Osteoblast (primary cell): ENCODE data around the gene ZNF383. TPM values are rescaled to one million over a fixed set of nuclear protein-coding genes. Genes with fewer than 3 reads are reported as not detected.
"Not testable (repeated sequence)": the region's sequence is repeated elsewhere in the genome, so short reads cannot be mapped to it uniquely, and the experiment has no call there.

Experiments used
- DNase-seq: peaks from one replicate; pipeline ENCODE4 v3.0.0; 2011; ENCODE audit warnings: low spot score, mixed read lengths; ENCODE audit not compliant: insufficient read length; ENCODE audit errors: missing footprints
- H2AFZ ChIP-seq: 2 replicates; pipeline ENCODE4 v1.6.0; 2011; ENCODE audit warnings: mild to moderate bottlenecking, low read length
- H3K27ac ChIP-seq: 2 replicates; pipeline ENCODE4 v1.5.1; 2011; ENCODE audit warnings: mild to moderate bottlenecking, low read depth, low read length, moderate library complexity
- H3K27me3 ChIP-seq: 2 replicates; pipeline ENCODE4 v1.6.0; 2012; ENCODE audit warnings: mild to moderate bottlenecking, control low read depth, inconsistent platforms, low read length, moderate library complexity; ENCODE audit not compliant: insufficient read depth
- H3K36me3 ChIP-seq: 2 replicates; pipeline ENCODE4 v1.5.1; 2011; ENCODE audit warnings: mild to moderate bottlenecking, low read length, control low read depth, moderate library complexity; ENCODE audit not compliant: insufficient read depth
- H3K4me1 ChIP-seq: 2 replicates; pipeline ENCODE4 v1.5.1; 2011; ENCODE audit warnings: mild to moderate bottlenecking, low read length, control low read depth, moderate library complexity; ENCODE audit not compliant: insufficient read depth
- H3K4me2 ChIP-seq: 2 replicates; pipeline ENCODE4 v1.6.0; 2011; ENCODE audit warnings: mild to moderate bottlenecking, low read length; ENCODE audit not compliant: insufficient read depth
- H3K4me3 ChIP-seq: fragments of 200-600 bp; sonication (generic); 3 replicates; pipeline ENCODE4 v1.5.1; 2012; ENCODE audit warnings: mild to moderate bottlenecking, low read length, inconsistent platforms; ENCODE audit not compliant: insufficient read depth
- H3K79me2 ChIP-seq: 2 replicates; pipeline ENCODE4 v1.6.0; 2012; ENCODE audit warnings: mild to moderate bottlenecking, low read length, control low read depth, inconsistent platforms; ENCODE audit not compliant: insufficient read depth
- H3K9me3 ChIP-seq: 2 replicates; pipeline ENCODE4 v1.5.1; 2011; ENCODE audit warnings: low read depth, low read length, control low read depth
- H4K20me1 ChIP-seq: 2 replicates; pipeline ENCODE4 v1.6.0; 2012; ENCODE audit warnings: mild to moderate bottlenecking, low read length, control low read depth; ENCODE audit not compliant: insufficient read depth
- CTCF ChIP-seq: IDR thresholded peaks from 2 replicates; pipeline ENCODE4 v1.5.1; 2011; ENCODE audit warnings: mild to moderate bottlenecking, low read depth, low read length, moderate library complexity; ENCODE audit errors: extremely low read depth
- total RNA-seq: library from RNA; depleted of rRNA; stranded (reverse); fragments of >200 nt; gene quantifications from 2 replicates; pipeline ENCODE4 v1.2.3, GENCODE V29; 2012

Gene ZNF383
- total RNA-seq, 1 donor = 10.1 TPM

GRCh38 chr19:37251308-37252229, 33.6 kb downstream of the ZNF383 start:
- H3K27ac ChIP-seq = peak overlapping the region; percentile 63
- H2AFZ ChIP-seq = peak overlapping the region; percentile 97
- TF ChIP-seq CTCF = no peak
- peak; percentile 98 for DNase-seq
- peak overlapping the region; percentile 89 for H3K4me2 ChIP-seq
- no peaks in the 10 kb centered on the region for H4K20me1 ChIP-seq
- peak overlapping the region; percentile 89 for H3K4me3 ChIP-seq
- peaks cover 5% of the 10 kb centered on the region for H3K36me3 ChIP-seq
- peaks cover 4% of the 10 kb centered on the region for H3K4me1 ChIP-seq
- peaks cover 9% of the 10 kb centered on the region for H3K9me3 ChIP-seq
- H3K79me2 ChIP-seq = peaks cover 21% of the 10 kb centered on the region
- H3K27me3 ChIP-seq = no peaks in the 10 kb centered on the region

- DNase-seq, H4K20me1 ChIP-seq: not testable (repeated sequence)
Measured at GRCh38 chr19:37263028-37263427, 45.0 kb downstream of the ZNF383 start.

GRCh38 chr19:37267005-37267404, 49.0 kb downstream of the ZNF383 start:
- H3K4me2 ChIP-seq, H3K79me2 ChIP-seq, H3K27me3 ChIP-seq, H3K36me3 ChIP-seq, H3K27ac ChIP-seq, H2AFZ ChIP-seq, H3K4me1 ChIP-seq, H3K9me3 ChIP-seq, H3K4me3 ChIP-seq, H4K20me1 ChIP-seq, DNase-seq: not testable (repeated sequence)

More at GRCh38 chr19:37263028-37263427, 45.0 kb downstream of the ZNF383 start:
- H3K4me3 ChIP-seq, H3K79me2 ChIP-seq, H3K27ac ChIP-seq, H3K9me3 ChIP-seq, H3K4me1 ChIP-seq, H3K27me3 ChIP-seq, H3K4me2 ChIP-seq, H2AFZ ChIP-seq: not testable (repeated sequence)
- H3K36me3 ChIP-seq = peaks cover 12% of the 10 kb centered on the region

GRCh38 chr19:37267755-37268154, 49.7 kb downstream of the ZNF383 start:
- H3K79me2 ChIP-seq, H3K4me1 ChIP-seq, H3K27me3 ChIP-seq, H3K4me2 ChIP-seq, H2AFZ ChIP-seq, H4K20me1 ChIP-seq, H3K9me3 ChIP-seq, H3K4me3 ChIP-seq, H3K36me3 ChIP-seq, H3K27ac ChIP-seq, DNase-seq: not testable (repeated sequence)

- H3K27me3 ChIP-seq, H3K27ac ChIP-seq, DNase-seq, H3K9me3 ChIP-seq, H3K4me3 ChIP-seq, H3K4me1 ChIP-seq, H3K4me2 ChIP-seq, H4K20me1 ChIP-seq, H3K36me3 ChIP-seq, H3K79me2 ChIP-seq, H2AFZ ChIP-seq: not testable (repeated sequence)
Measured at GRCh38 chr19:37280656-37281055, 62.6 kb downstream of the ZNF383 start.

GRCh38 chr19:37284020-37284419, 66.0 kb downstream of the ZNF383 start:
- not testable (repeated sequence) for DNase-seq, H3K9me3 ChIP-seq, H3K27ac ChIP-seq, H3K27me3 ChIP-seq, H2AFZ ChIP-seq, H3K36me3 ChIP-seq, H3K4me3 ChIP-seq, H3K4me2 ChIP-seq, H3K4me1 ChIP-seq, H3K79me2 ChIP-seq, H4K20me1 ChIP-seq

- not testable (repeated sequence) for DNase-seq, H3K9me3 ChIP-seq, H2AFZ ChIP-seq, H3K4me2 ChIP-seq, H3K27ac ChIP-seq, H4K20me1 ChIP-seq, H3K27me3 ChIP-seq, H3K79me2 ChIP-seq, H3K36me3 ChIP-seq, H3K4me1 ChIP-seq, H3K4me3 ChIP-seq
Measured at GRCh38 chr19:37289229-37289628, 71.2 kb downstream of the ZNF383 start.
